GM19438 (cell line): ENCODE results near the gene MIEF2.
"Not testable (repeated sequence)": the region's sequence is repeated elsewhere in the genome, so short reads cannot be mapped to it uniquely, and the experiment has no call there.

Source experiments
- ATAC-seq: cut with Tn5 transposase; IDR thresholded peaks from one replicate; pipeline ENCODE4 v1.9.1; 2021; ENCODE audit warnings: low read depth; ENCODE audit not compliant: unreplicated experiment

The MIEF2 gene, protein sequence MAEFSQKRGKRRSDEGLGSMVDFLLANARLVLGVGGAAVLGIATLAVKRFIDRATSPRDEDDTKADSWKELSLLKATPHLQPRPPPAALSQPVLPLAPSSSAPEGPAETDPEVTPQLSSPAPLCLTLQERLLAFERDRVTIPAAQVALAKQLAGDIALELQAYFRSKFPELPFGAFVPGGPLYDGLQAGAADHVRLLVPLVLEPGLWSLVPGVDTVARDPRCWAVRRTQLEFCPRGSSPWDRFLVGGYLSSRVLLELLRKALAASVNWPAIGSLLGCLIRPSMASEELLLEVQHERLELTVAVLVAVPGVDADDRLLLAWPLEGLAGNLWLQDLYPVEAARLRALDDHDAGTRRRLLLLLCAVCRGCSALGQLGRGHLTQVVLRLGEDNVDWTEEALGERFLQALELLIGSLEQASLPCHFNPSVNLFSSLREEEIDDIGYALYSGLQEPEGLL

GRCh38 chr17:18260332-18261145 lies at the start of gene MIEF2:
TSS of gene MIEF2 (plus strand) at chr17:18260662. CDS start at chr17:18262721, 2,059 bp downstream.
- peak; percentile 80 for ATAC-seq

- no peak for ATAC-seq
Observed at GRCh38 chr17:18213666-18214270, 46.7 kb upstream of the MIEF2 start.

DNA sequence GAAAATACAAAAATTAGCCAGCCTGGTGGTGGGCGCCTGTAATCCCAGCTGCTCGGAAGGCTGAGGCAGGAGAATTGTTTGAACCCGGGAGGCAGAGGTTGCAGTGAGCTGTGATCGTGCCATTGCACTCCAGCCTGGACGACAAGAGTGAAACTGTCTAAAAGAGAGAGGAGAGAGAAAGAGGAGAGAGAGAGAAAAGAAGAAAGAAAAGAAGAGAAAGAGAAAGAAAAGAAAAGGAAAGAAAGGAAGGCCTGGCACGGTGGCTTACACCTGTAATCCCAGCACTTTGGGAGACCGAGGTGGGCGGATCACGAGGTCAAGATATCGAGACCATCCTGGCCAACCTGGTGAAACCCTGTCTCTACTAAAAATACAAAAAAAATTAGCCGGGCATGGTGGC lies 43.6 kb upstream of the MIEF2 start:
- not testable (repeated sequence) for ATAC-seq

- ATAC-seq = no peak
Observed at GRCh38 chr17:18217412-18218015, 42.9 kb upstream of the MIEF2 start.

- no peak for ATAC-seq
Observed at GRCh38 chr17:18218756-18219415, 41.6 kb upstream of the MIEF2 start.

- ATAC-seq = no peak
Observed at GRCh38 chr17:18224053-18224386, 36.4 kb upstream of the MIEF2 start.

GRCh38 chr17:18224387-18225120 lies 35.9 kb upstream of the MIEF2 start:
- ATAC-seq = no peak

DNA sequence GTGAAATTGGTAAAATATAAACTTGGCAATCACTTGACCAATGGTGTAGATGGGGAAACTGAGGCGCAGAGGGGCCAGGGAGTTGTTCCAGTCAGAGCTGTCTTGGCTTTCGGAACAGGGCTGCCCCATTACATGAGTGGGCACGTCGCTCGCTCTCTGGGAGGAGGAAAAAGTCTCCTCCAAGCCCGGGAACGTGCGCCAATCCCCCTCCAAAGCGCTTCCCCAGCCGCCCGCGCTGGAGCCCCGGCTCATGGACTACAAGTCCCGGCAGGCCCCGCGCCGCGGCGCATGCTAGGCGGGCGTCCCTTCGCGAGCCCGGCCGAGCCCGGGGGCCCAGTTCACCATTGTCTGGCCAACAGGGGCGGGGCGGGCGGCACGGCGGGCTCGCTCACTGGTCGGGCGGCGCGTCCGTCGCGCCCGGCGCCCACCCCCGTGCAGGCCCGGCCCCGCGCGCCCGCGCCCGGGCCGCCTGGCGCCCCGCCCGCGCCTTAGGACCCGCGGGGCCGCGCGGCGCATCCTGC lies 35.3 kb upstream of the MIEF2 start, which contains the start of gene LLGL1:
Gene LLGL1, plus strand, starts transcription at position 515 of the 521 bp plus-strand sequence. CDS start 48 bp downstream, outside the sequence.
- peak; percentile 86 for ATAC-seq

DNA sequence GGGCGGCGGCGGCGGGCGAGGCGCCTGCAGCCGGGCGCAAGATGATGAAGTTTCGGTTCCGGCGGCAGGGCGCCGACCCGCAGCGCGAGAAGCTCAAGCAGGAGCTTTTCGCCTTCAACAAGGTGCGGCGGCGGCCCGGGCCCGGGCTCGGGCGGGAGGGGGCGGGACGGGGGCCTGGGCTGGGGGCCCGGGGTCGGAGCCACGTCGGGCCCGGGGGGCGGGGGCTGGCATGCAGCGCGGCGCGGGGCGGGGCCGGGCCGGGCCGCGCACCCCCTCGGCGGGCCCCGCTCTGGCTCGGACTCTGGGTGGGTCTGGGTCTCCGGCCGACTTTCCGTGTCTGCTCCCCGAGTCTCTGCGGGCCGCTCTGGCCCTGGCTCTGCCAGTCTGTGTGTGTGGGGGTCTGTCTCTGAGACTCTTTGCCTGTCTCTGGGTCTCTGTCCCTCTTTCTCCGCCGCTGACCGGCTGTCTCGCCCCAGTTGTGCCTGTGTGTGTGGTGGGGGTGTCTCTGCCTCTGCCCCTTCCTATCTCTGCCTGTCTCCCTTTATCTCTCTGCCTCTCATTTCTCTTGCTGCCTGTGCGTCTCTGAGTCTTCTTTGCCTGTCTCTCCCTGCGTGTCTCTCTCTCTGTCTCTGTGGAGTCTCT lies 34.7 kb upstream of the MIEF2 start:
- no peak for ATAC-seq

- ATAC-seq = no peak
Observed at GRCh38 chr17:18226284-18226945, 34.0 kb upstream of the MIEF2 start.

DNA sequence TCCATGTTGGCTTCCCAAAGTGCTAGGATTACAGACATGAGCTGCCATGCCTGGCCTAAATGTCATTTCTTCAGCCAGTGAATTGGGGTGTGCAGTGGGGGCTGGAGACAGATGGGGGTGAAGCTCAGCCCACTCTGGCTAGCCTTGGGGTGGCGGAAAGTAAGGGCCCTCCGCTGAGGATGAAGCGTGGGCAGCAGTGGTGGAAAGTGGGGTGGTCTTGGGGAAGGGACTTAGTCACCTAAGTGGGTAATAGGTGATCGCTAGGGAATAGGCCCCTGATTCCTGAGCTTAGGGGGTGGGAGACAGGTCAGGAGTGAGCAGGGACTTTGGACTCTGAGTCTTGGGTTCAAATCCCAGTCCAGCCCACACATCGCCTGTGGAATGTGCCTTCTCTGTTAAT lies 32.8 kb upstream of the MIEF2 start:
- ATAC-seq = no peak

DNA sequence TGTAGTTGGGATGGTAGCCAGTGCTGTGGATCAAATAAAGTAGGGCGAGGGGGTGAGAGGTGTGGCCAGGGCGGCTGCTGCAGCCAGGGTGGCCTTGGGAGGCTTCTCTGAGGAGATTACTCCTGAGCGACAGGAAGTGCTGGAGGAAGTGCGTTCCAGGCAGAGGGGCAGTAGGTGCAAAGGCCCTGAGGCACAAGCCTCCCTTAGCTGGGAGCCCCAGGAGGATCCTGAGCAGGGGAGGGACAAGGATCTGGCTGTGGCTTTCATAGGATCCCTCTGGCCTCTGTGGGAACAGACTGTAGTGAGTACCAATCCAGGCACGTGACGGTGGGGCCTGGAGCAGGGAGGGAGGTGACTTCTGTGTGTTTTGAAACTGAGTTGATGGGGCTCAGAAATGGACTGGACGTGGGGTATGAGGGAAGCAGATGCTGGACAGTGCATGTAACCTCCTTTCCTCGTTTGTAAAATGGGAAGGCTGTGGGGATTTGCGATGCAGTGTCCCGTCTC lies 32.2 kb upstream of the MIEF2 start:
- no peak for ATAC-seq

- no peak for ATAC-seq
Observed at GRCh38 chr17:18229254-18229653, 31.2 kb upstream of the MIEF2 start.

- no peak for ATAC-seq
Observed at GRCh38 chr17:18229771-18230170, 30.7 kb upstream of the MIEF2 start.

DNA sequence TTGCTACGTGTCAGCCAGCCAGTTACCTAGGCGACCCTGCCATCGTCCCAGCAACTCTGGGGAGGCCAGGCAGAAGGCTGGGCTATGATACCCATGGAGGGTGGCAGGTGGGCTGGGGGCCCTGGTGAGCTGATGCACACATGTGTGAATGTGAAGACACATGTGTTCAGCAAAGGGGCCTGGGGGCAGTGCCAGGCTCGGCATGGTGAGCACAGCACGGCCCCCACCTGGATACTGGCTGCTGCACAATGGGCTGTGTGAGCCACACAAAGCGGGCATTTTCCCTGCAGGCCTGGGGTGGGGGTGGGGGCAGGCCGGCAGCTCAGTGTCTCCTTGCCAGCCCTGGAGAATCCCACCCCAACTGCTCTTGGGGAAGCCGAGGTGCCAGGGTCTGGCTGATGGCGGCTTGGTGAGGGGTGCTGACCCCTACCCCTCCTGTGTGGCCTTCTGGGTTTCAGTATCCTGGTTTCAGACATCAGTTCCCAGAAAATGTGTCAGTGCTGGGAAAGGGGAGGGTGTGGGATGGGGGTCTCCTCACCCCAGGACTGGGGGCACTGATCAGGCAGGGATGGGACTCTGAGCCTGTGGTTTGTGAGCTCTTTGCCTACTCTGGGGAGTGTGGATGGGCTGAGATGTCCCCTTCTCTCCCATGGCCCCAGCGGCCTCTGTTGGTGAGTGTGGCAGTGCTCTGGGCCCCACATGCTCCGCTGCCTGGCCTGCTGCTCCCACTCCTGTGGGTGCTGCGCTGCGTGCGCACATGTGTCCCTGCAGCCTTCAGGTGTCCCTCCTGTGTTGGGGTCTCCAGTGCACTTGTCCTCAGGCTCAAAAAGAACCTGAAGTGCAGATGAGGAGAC lies 29.9 kb upstream of the MIEF2 start:
- no peak for ATAC-seq

DNA sequence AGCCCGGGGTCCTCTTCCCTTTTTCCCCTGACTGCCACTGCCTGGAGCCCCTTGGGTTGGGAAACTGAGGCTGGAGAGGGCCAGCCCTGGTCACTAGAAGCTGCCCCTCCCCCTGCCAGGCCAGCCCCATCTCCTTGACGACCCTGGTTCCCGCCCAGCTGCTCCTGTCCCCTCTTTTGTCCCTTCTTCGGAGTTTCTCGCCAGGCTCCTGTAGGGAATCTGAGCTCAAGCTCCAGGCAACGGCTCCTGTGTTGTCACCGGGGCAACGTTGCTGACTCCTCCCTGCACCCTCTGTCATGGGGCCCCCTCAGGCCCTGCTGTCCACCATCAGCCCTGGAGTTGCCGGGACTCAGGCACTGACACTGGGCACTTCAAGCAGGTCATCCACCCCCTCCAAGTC lies 29.3 kb upstream of the MIEF2 start:
- ATAC-seq = no peak

GRCh38 chr17:18233803-18234518 lies 26.5 kb upstream of the MIEF2 start:
- no peak for ATAC-seq
